ENCODE results near the gene CEP41.

The CEP41 gene

GRCh38 chr7:130369831-130370550 is 70.8 kb downstream of the CEP41 start:
- Histone ChIP-seq H3K27ac (no peak overlapping the region), H3K4me1 (no peaks in the 10 kb centered on the region), H3K9me3 (ENCODE audit: control insufficient read depth, low read length) (no peaks in the 10 kb centered on the region), H3K27me3 (ENCODE audit: control insufficient read depth, insufficient read depth, low read length) (no peaks in the 10 kb centered on the region), H2AFZ (no peak overlapping the region), H3K4me3 (ENCODE audit: low read depth, low read length) (no peak overlapping the region), H3K36me3 (ENCODE audit: control insufficient read depth, insufficient read depth, low read length) (no peaks in the 10 kb centered on the region), H3K4me2 (ENCODE audit: low read length) (no peak overlapping the region), H3K9ac (no peak overlapping the region), H3K79me2 (no peaks in the 10 kb centered on the region)
- no peak for TF ChIP-seq CTCF (IDR thresholded peaks at IDR 0.05)

- Histone ChIP-seq H3K36me3 (ENCODE audit: control insufficient read depth, insufficient read depth, low read length) (no peaks in the 10 kb centered on the region), H3K27ac (no peak overlapping the region), H3K4me2 (ENCODE audit: low read length) (no peak overlapping the region), H3K79me2 (no peaks in the 10 kb centered on the region), H3K9ac (no peak overlapping the region), H3K27me3 (ENCODE audit: control insufficient read depth, insufficient read depth, low read length) (no peaks in the 10 kb centered on the region), H2AFZ (no peak overlapping the region), H3K4me3 (ENCODE audit: low read depth, low read length) (no peak overlapping the region), H3K9me3 (ENCODE audit: control insufficient read depth, low read length) (no peaks in the 10 kb centered on the region), H3K4me1 (no peaks in the 10 kb centered on the region)
- TF ChIP-seq CTCF (IDR thresholded peaks at IDR 0.05), result no peak
Observed at GRCh38 chr7:130369110-130369711, 71.6 kb downstream of the CEP41 start.

GRCh38 chr7:130367836-130368746 is 72.7 kb downstream of the CEP41 start:
- TF ChIP-seq CTCF (IDR thresholded peaks at IDR 0.05), result no peak
- Histone ChIP-seq H2AFZ (no peak overlapping the region), H3K4me1 (no peaks in the 10 kb centered on the region), H3K4me3 (ENCODE audit: low read depth, low read length) (no peak overlapping the region), H3K79me2 (no peaks in the 10 kb centered on the region), H3K27ac (no peak overlapping the region), H3K27me3 (ENCODE audit: control insufficient read depth, insufficient read depth, low read length) (no peaks in the 10 kb centered on the region), H3K9me3 (ENCODE audit: control insufficient read depth, low read length) (no peaks in the 10 kb centered on the region), H3K9ac (no peak overlapping the region), H3K36me3 (ENCODE audit: control insufficient read depth, insufficient read depth, low read length) (no peaks in the 10 kb centered on the region), H3K4me2 (ENCODE audit: low read length) (no peak overlapping the region)

GRCh38 chr7:130367088-130367755 is 73.6 kb downstream of the CEP41 start:
- Histone ChIP-seq H3K27me3 (ENCODE audit: control insufficient read depth, insufficient read depth, low read length) (no peaks in the 10 kb centered on the region), H3K9ac (no peak overlapping the region), H3K27ac (no peak overlapping the region), H3K4me2 (ENCODE audit: low read length) (no peak overlapping the region), H3K4me1 (no peaks in the 10 kb centered on the region), H3K36me3 (ENCODE audit: control insufficient read depth, insufficient read depth, low read length) (no peaks in the 10 kb centered on the region), H3K9me3 (ENCODE audit: control insufficient read depth, low read length) (no peaks in the 10 kb centered on the region), H2AFZ (no peak overlapping the region), H3K4me3 (ENCODE audit: low read depth, low read length) (no peak overlapping the region), H3K79me2 (no peaks in the 10 kb centered on the region)
- TF ChIP-seq CTCF (IDR thresholded peaks at IDR 0.05), result no peak
